CD4-positive, CD25-positive, alpha-beta regulatory T cell (primary cell): ENCODE results near the gene DOK3. TPM values are rescaled to one million over a fixed set of nuclear protein-coding genes. Genes with fewer than 3 reads are reported as not detected.

Source experiments
- ATAC-seq, 2 donors: fragments of 150-1000 bp; cut with Tn5 transposase; one replicate each; pipeline ENCODE4 v1.10.0; 2021; ENCODE audit warnings: low read depth in 2 of 2, moderate number of reproducible peaks in 2 of 2, moderate library complexity in 1 of 2
- DNase-seq, 3 donors: peaks; one replicate each; pipeline versions ENCODE4 v3.0.0 to v3.0.0-alpha.2; 2012 to 2022; ENCODE audit warnings: mixed read lengths in 1 of 3
- H3K27ac ChIP-seq: one replicate; pipeline ENCODE4 v1.7.0; 2013; ENCODE audit warnings: mild to moderate bottlenecking, low read length; ENCODE audit not compliant: insufficient read depth, poor library complexity, severe bottlenecking
- H3K27me3 ChIP-seq: one replicate; pipeline ENCODE4 v1.7.0; 2013; ENCODE audit warnings: low read length; ENCODE audit not compliant: control insufficient read depth, insufficient read depth
- H3K36me3 ChIP-seq: one replicate; pipeline ENCODE4 v1.7.0; 2013; ENCODE audit warnings: mild to moderate bottlenecking, low read length, moderate library complexity; ENCODE audit not compliant: control insufficient read depth, insufficient read depth
- H3K4me1 ChIP-seq: 2 replicates; pipeline ENCODE4 v1.7.0; 2013; ENCODE audit warnings: mild to moderate bottlenecking, low read length; ENCODE audit not compliant: insufficient read depth, control insufficient read depth, poor library complexity, severe bottlenecking
- H3K4me3 ChIP-seq: one replicate; pipeline ENCODE4 v1.7.0; 2013; ENCODE audit warnings: low read depth, mild to moderate bottlenecking, low read length, moderate library complexity
- H3K9me3 ChIP-seq, 2 experiments: 1 replicate in 1 of 2; 2 replicates in 1 of 2; pipeline ENCODE4 v1.7.0; 2013; ENCODE audit warnings: low read length in 2 of 2, mild to moderate bottlenecking in 1 of 2, moderate library complexity in 1 of 2; ENCODE audit not compliant: control insufficient read depth in 2 of 2
- H3K27ac Mint-ChIP-seq, 3 donors: one replicate each; pipeline ENCODE4 v1.8.0; 2020 to 2022; ENCODE audit warnings: mild to moderate bottlenecking in 3 of 3, mixed read lengths in 3 of 3, moderate library complexity in 2 of 3
- H3K27me3 Mint-ChIP-seq: one replicate; pipeline ENCODE4 v1.8.0; 2022; ENCODE audit warnings: mild to moderate bottlenecking, mixed read lengths
- H3K36me3 Mint-ChIP-seq: one replicate; pipeline ENCODE4 v1.8.0; 2020; ENCODE audit warnings: mixed read lengths
- H3K4me1 Mint-ChIP-seq, 4 donors: one replicate each; pipeline ENCODE4 v1.8.0; 2020 to 2022; ENCODE audit warnings: mixed read lengths in 4 of 4, mild to moderate bottlenecking in 1 of 4
- H3K4me3 Mint-ChIP-seq, 4 donors: one replicate each; pipeline ENCODE4 v1.8.0; 2020 to 2022; ENCODE audit warnings: mild to moderate bottlenecking in 4 of 4, mixed read lengths in 4 of 4, moderate library complexity in 3 of 4
- H3K9me3 Mint-ChIP-seq, 7 donors: one replicate each; pipeline ENCODE4 v1.8.0; 2020 to 2022; ENCODE audit warnings: mixed read lengths in 7 of 7, mild to moderate bottlenecking in 3 of 7, moderate library complexity in 2 of 7
- polyA plus RNA-seq, 4 donors: library from polyadenylated mRNA; unstranded; fragments of 300-500 nt; fragmentation: Illumina TruSeq; gene quantifications; one replicate each; pipeline ENCODE4 v1.2.3, GENCODE V29; 2021
- total RNA-seq: library from RNA; stranded (reverse); gene quantifications from one replicate; pipeline ENCODE4 v1.2.3, GENCODE V29; 2022

The DOK3 gene
- total and polyA plus RNA-seq, 5 donors from 2014 or later = 0.13 to 1.5 (median 0.17) TPM; not detected in 2

GRCh38 chr5:177504086-177505056 is 5.3 kb downstream of the DOK3 start:
- peaks cover 4% of the 10 kb centered on the region for H3K4me1 ChIP-seq
- H3K36me3 ChIP-seq = no peaks in the 10 kb centered on the region
- ATAC-seq (no peak), DNase-seq (no peak)
- H3K27me3 Mint-ChIP-seq = no peaks in the 10 kb centered on the region
- H3K36me3 Mint-ChIP-seq = no peaks in the 10 kb centered on the region
- no peaks in the 10 kb centered on the region for H3K9me3 Mint-ChIP-seq
- H3K4me3 Mint-ChIP-seq = peak overlapping the region in 1 of 4 donors; percentile 87
- H3K27ac ChIP-seq = no peak overlapping the region
- peaks cover 0 to 8% (median 4%) of the 10 kb centered on the region in 4 donors for H3K4me1 Mint-ChIP-seq
- no peaks in the 10 kb centered on the region for H3K9me3 ChIP-seq
- H3K4me3 ChIP-seq = no peak overlapping the region
- no peaks in the 10 kb centered on the region for H3K27me3 ChIP-seq
- no peak overlapping the region for H3K27ac Mint-ChIP-seq

GRCh38 chr5:177503351-177504085 is 6.1 kb downstream of the DOK3 start:
- H3K27me3 ChIP-seq = peaks cover 2% of the 10 kb centered on the region
- Mint-ChIP-seq H3K27me3 (peaks cover 7% of the 10 kb centered on the region), H3K36me3 (no peaks in the 10 kb centered on the region), H3K27ac (peak overlapping the region in 1 of 3 donors; percentile 26), H3K4me1 (peaks cover 0 to 11% (median 6%) of the 10 kb centered on the region in 4 donors), H3K4me3 (no peak overlapping the region), H3K9me3 (no peaks in the 10 kb centered on the region)
- ATAC-seq (no peak), DNase-seq (no peak)
- no peak overlapping the region for H3K4me3 ChIP-seq
- H3K9me3 ChIP-seq = no peaks in the 10 kb centered on the region
- H3K27ac ChIP-seq = no peak overlapping the region
- H3K36me3 ChIP-seq = no peaks in the 10 kb centered on the region
- H3K4me1 ChIP-seq = peaks cover 4% of the 10 kb centered on the region

DNA sequence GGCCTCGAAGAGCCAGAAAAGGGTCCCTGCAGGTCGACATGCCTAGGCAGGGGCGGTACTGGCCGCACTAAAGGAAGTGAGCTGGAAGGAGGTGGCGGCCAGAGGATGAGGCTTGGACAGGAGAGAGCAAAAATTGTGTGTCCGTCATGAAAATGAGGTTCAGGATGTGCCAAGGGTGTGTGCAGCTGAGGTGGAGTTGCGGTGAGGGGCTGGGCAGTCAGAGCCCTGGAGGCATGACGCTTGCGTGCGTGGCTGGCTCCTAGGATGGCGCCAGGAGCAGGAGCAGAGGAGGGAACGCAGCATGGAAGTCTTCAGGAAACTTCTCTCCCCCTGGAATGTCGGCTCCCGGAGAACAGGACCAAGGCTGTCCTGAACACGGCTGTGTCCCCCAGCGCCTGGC is 6.7 kb downstream of the DOK3 start:
- H3K27ac ChIP-seq = no peak overlapping the region
- H3K4me1 ChIP-seq = peaks cover 10% of the 10 kb centered on the region
- no peak overlapping the region for H3K27ac Mint-ChIP-seq
- no peaks in the 10 kb centered on the region for H3K36me3 ChIP-seq
- no peak for ATAC-seq
- no peaks in the 10 kb centered on the region for H3K36me3 Mint-ChIP-seq
- H3K27me3 Mint-ChIP-seq = peaks cover 9% of the 10 kb centered on the region
- H3K4me3 ChIP-seq = no peak overlapping the region
- H3K9me3 ChIP-seq = no peaks in the 10 kb centered on the region
- no peak overlapping the region for H3K4me3 Mint-ChIP-seq
- no peak for DNase-seq
- H3K27me3 ChIP-seq = peaks cover 3% of the 10 kb centered on the region
- peaks cover 0 to 15% (median 7%) of the 10 kb centered on the region in 4 donors for H3K4me1 Mint-ChIP-seq
- no peaks in the 10 kb centered on the region for H3K9me3 Mint-ChIP-seq

- Histone ChIP-seq H3K36me3 (no peaks in the 10 kb centered on the region), H3K9me3 (no peaks in the 10 kb centered on the region), H3K27ac (no peak overlapping the region), H3K27me3 (peaks cover 3% of the 10 kb centered on the region), H3K4me1 (peaks cover 15% of the 10 kb centered on the region), H3K4me3 (no peak overlapping the region)
- H3K4me1 Mint-ChIP-seq = peaks cover 0 to 18% (median 7%) of the 10 kb centered on the region in 4 donors
- DNase-seq (no peak), ATAC-seq (no peak)
- no peaks in the 10 kb centered on the region for H3K36me3 Mint-ChIP-seq
- no peak overlapping the region for H3K27ac Mint-ChIP-seq
- peaks cover 9% of the 10 kb centered on the region for H3K27me3 Mint-ChIP-seq
- H3K9me3 Mint-ChIP-seq = no peaks in the 10 kb centered on the region
- peak overlapping the region in 1 of 4 donors; percentile 57 for H3K4me3 Mint-ChIP-seq
These were observed 7.5 kb downstream of the DOK3 start for GRCh38 chr5:177501874-177502678.

GRCh38 chr5:177500685-177501522 is 8.7 kb downstream of the DOK3 start:
- Mint-ChIP-seq H3K27ac (no peak overlapping the region), H3K36me3 (no peaks in the 10 kb centered on the region), H3K9me3 (no peaks in the 10 kb centered on the region), H3K27me3 (peaks cover 9% of the 10 kb centered on the region), H3K4me1 (peaks cover 0 to 23% (median 10%) of the 10 kb centered on the region in 4 donors), H3K4me3 (peak overlapping the region in 2 of 4 donors; percentile 3 to 73)
- Histone ChIP-seq H3K27me3 (peaks cover 3% of the 10 kb centered on the region), H3K27ac (no peak overlapping the region), H3K9me3 (no peaks in the 10 kb centered on the region), H3K36me3 (no peaks in the 10 kb centered on the region), H3K4me1 (peaks cover 26% of the 10 kb centered on the region), H3K4me3 (no peak overlapping the region)
- peak; percentile 72 to 74 (median 74) for DNase-seq
- peak in 1 of 2 donors; percentile 25 for ATAC-seq

DNA sequence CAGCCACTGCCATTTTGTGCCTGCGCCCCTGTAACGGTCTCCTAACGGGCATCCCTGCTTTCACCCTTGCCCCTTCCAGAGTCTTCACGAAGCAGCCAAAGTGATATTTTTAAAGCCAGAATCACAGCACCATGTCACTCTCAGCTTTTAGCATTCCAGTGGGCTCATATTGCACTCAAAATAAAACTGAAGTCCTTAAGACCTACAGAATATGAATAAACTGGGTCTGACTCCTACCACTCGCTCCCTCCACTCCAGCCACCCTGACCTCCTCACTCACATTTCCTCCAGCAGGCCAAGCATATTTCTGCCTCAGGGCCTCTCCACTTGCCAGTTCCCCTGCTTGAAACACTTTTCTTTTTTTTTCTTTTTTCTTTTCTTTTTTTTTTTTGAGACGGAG is 9.8 kb downstream of the DOK3 start:
- H3K4me3 ChIP-seq = no peak overlapping the region
- DNase-seq (no peak), ATAC-seq (no peak)
- Mint-ChIP-seq H3K9me3 (no peaks in the 10 kb centered on the region), H3K27ac (peak overlapping the region in 1 of 3 donors; percentile 7), H3K27me3 (peaks cover 9% of the 10 kb centered on the region), H3K4me3 (peak overlapping the region; percentile 29 to 71 (median 46)), H3K36me3 (no peaks in the 10 kb centered on the region), H3K4me1 (peaks cover 0 to 26% (median 11%) of the 10 kb centered on the region in 4 donors)
- H3K27me3 ChIP-seq = peaks cover 3% of the 10 kb centered on the region
- H3K36me3 ChIP-seq = no peaks in the 10 kb centered on the region
- H3K4me1 ChIP-seq = peaks cover 26% of the 10 kb centered on the region
- no peaks in the 10 kb centered on the region for H3K9me3 ChIP-seq
- H3K27ac ChIP-seq = no peak overlapping the region
